ENCODE results near the gene EIPR1.

- TF ChIP-seq POLR2AphosphoS5 (IDR thresholded peaks at IDR 0.05; ENCODE audit: borderline replicate concordance, low read depth, low read length) (no peak), FOXP2 (optimal IDR thresholded peaks at IDR 0.05; ENCODE audit: control extremely low read depth, extremely low read length, insufficient read depth) (no peak)
These were observed 12.4 kb downstream of the EIPR1 start for GRCh38 chr2:3365219-3365618.

All from SK-N-MC (cell line).